K562 (cell line): ENCODE data around the gene THBS1. TPM values are rescaled to one million over a fixed set of nuclear protein-coding genes. Genes with fewer than 3 reads are reported as not detected.

Source experiments
- ATAC-seq: fragments of 200-7000 bp; cut with Tn5 transposase; 3 replicates; pipeline ENCODE4 v1.9.1; 2020; ENCODE audit warnings: moderate library complexity
- BruUV-seq: library from RNA; stranded (reverse); fragments of 400-500 nt; replicated peaks from 2 replicates; lab custom pipeline; 2021; lab: Mats Ljungman, UMichigan
- CTCF ChIA-PET: fragments of 300-600 bp; formaldehyde crosslinking; extraction: SDS; loops from one replicate; lab custom pipeline; 2021; ENCODE audit warnings: low intra/inter-chr PET ratio; lab: Yijun Ruan, JAX
- POLR2A ChIA-PET: fragments of 300-600, 350-650 bp; sonication (Branson Sonifier 250); formaldehyde crosslinking; extraction: SDS; loops from one replicate; lab custom pipeline; 2021; ENCODE audit warnings: antibody characterized with exemption, inconsistent platforms; lab: Yijun Ruan, JAX
- DNase-seq, 4 experiments: peaks; one replicate each; pipeline versions ENCODE4 v3.0.0 to v3.0.0-alpha.2; 2011 to 2018; ENCODE audit warnings: low spot score in 3 of 4, mixed read lengths in 3 of 4; ENCODE audit errors: extremely low read depth in 1 of 4
- FAIRE-seq: peaks from 2 replicates; lab custom pipeline; 2011; peaks lifted over from hg19 to GRCh38; lab: Jason Lieb, UNC
- H2AFZ ChIP-seq: 2 replicates; pipeline ENCODE4 v1.6.0; 2011; ENCODE audit warnings: low read depth, low read length, control low read depth, inconsistent platforms
- H3K27ac ChIP-seq: fragments of 200-600 bp; 3 replicates; pipeline ENCODE4 v1.8.0; 2011; ENCODE audit warnings: low read depth, mild to moderate bottlenecking, control low read depth, inconsistent platforms, low read length, moderate library complexity, mixed read lengths; ENCODE audit errors: extremely low read depth
- H3K27me3 ChIP-seq, 2 experiments: fragments of 300-600 bp in 1 of 2; 2 replicates in 1 of 2; 3 replicates in 1 of 2; pipeline versions ENCODE4 v1.6.0 to v1.8.0; 2011; ENCODE audit warnings: inconsistent platforms in 2 of 2, low read length in 2 of 2, mild to moderate bottlenecking in 1 of 2, mixed read lengths in 1 of 2, moderate library complexity in 1 of 2; ENCODE audit not compliant: control insufficient read depth in 2 of 2, insufficient read depth in 2 of 2
- H3K36me3 ChIP-seq: fragments of 300-600 bp; 3 replicates; pipeline ENCODE4 v1.8.0; 2011; ENCODE audit warnings: mild to moderate bottlenecking, low read length, inconsistent platforms; ENCODE audit not compliant: control insufficient read depth, insufficient read depth
- H3K4me1 ChIP-seq, 2 experiments: fragments of 200-600 bp in 1 of 2; replicated peaks in 1 of 2; 2 replicates in 1 of 2; 3 replicates in 1 of 2; pipeline versions ENCODE4 v1.5.1 to v1.8.0; 2011; ENCODE audit warnings: inconsistent platforms in 2 of 2, low read length in 2 of 2, mild to moderate bottlenecking in 1 of 2, mixed read lengths in 1 of 2, moderate library complexity in 1 of 2; ENCODE audit not compliant: control insufficient read depth in 2 of 2, insufficient read depth in 2 of 2
- H3K4me2 ChIP-seq: 2 replicates; pipeline ENCODE4 v1.6.1; 2011; ENCODE audit warnings: low read length, control low read depth, inconsistent platforms, mixed read lengths; ENCODE audit not compliant: insufficient read depth
- H3K4me3 ChIP-seq: fragments of 200-600 bp; sonication (generic), shearing (Covaris generic); 2 replicates; pipeline ENCODE4 v1.5.1; 2016; ENCODE audit warnings: control low read depth, inconsistent platforms
- H3K79me2 ChIP-seq: fragments of 200-600 bp; 3 replicates; pipeline ENCODE4 v1.8.0; 2011; ENCODE audit warnings: low read length, inconsistent platforms; ENCODE audit not compliant: control insufficient read depth, insufficient read depth
- H3K9ac ChIP-seq, 2 experiments: 2 replicates each; pipeline versions ENCODE4 v1.6.0 to v1.6.1; 2011; ENCODE audit warnings: low read depth in 2 of 2, low read length in 2 of 2, control low read depth in 1 of 2, inconsistent platforms in 1 of 2, mild to moderate bottlenecking in 1 of 2, mixed read lengths in 1 of 2; ENCODE audit not compliant: insufficient read depth in 1 of 2
- H3K9me1 ChIP-seq: one replicate; pipeline ENCODE4 v1.6.0; 2011; ENCODE audit warnings: inconsistent platforms, mild to moderate bottlenecking, low read length, moderate library complexity; ENCODE audit not compliant: control insufficient read depth, insufficient read depth
- H3K9me3 ChIP-seq: replicated peaks from 2 replicates; pipeline ENCODE4 v1.5.1; 2011; ENCODE audit warnings: low read depth, low read length, inconsistent platforms; ENCODE audit not compliant: control insufficient read depth, insufficient read depth
- H4K20me1 ChIP-seq: replicated peaks from 2 replicates; pipeline ENCODE4 v1.6.1; 2011; ENCODE audit warnings: low read length, inconsistent platforms, mixed read lengths; ENCODE audit not compliant: control insufficient read depth, insufficient read depth
- ARNT ChIP-seq, 2 experiments: fragments of 450-650 bp; IDR thresholded peaks; 2 replicates each; pipeline ENCODE4 v1.6.1; 2016; ENCODE audit warnings: mild to moderate bottlenecking in 1 of 2
- CEBPG ChIP-seq, 3 experiments: fragments of 200-800 bp in 1 of 3; sonication (Bioruptor generic) in 1 of 3; sonication (generic) in 1 of 3; formaldehyde crosslinking in 1 of 3; IDR thresholded peaks in 2 of 3; conservative IDR thresholded peaks in 1 of 3; 2 replicates each; pipeline versions ENCODE4 v1.6.1 to v1.8.0; 2016 to 2022; ENCODE audit warnings: missing compliant biosample characterization in 2 of 3, missing genetic modification characterization in 2 of 3, mild to moderate bottlenecking in 1 of 3, missing genetic modification reagents in 1 of 3
- E2F5 ChIP-seq: sonication (generic); formaldehyde crosslinking; IDR thresholded peaks from 2 replicates; pipeline ENCODE4 v1.8.0; 2022; ENCODE audit warnings: mild to moderate bottlenecking, missing genetic modification reagents
- FOSL1 ChIP-seq: fragments of 200-800 bp; sonication (Bioruptor generic); conservative IDR thresholded peaks from 2 replicates; pipeline ENCODE4 v1.6.1; 2016; ENCODE audit warnings: missing genetic modification characterization, missing compliant biosample characterization
- GATAD2B ChIP-seq: fragments of 450-650 bp; IDR thresholded peaks from 2 replicates; pipeline ENCODE4 v1.6.1; 2017; ENCODE audit warnings: mild to moderate bottlenecking, borderline replicate concordance
- JUND ChIP-seq, 2 experiments: IDR thresholded peaks; 2 replicates in 1 of 2; 3 replicates in 1 of 2; pipeline ENCODE4 v1.6.1; 2011; ENCODE audit warnings: borderline replicate concordance in 2 of 2, low read depth in 2 of 2, low read length in 2 of 2, improper control_type of control experiment in 1 of 2, missing biosample characterization in 1 of 2, missing genetic modification characterization in 1 of 2, missing genetic modification reagents in 1 of 2
- MEIS2 ChIP-seq: fragments of 450-650 bp; IDR thresholded peaks from 2 replicates; pipeline ENCODE4 v1.6.1; 2014; ENCODE audit warnings: mild to moderate bottlenecking; ENCODE audit not compliant: partially characterized antibody
- WGBS: fragments of 100-300 bp; shearing (Covaris generic); methylation state at CpG from one replicate; pipeline ENCODE4 v1.1.6; 2016; ENCODE audit warnings: low coverage, mixed read lengths; ENCODE audit not compliant: insufficient coverage; ENCODE audit errors: missing lambda C conversion rate; 5-methylcytosine and 5-hydroxymethylcytosine counted together
- in situ Hi-C: fragments of 300-500 bp; cut with MboI; formaldehyde crosslinking; loops from 4 replicates; pipeline ENCODE4 v1.15.0; 2018; ENCODE audit warnings: inconsistent platforms, mixed read lengths
- intact Hi-C: fragments of 100-400 bp; cut with micrococcal nuclease; formaldehyde crosslinking; loops from 2 replicates; pipeline ENCODE4 v1.14.2; 2022
- polyA plus RNA-seq, 8 experiments: library from polyadenylated mRNA; depleted of rRNA in 4 of 8; stranded (reverse) in 5 of 8; unstranded in 3 of 8; fragments of >200 nt; fragmentation: Nextera tagmentation in 2 of 8; fragmentation: Illumina TruSeq in 1 of 8; extraction: Ambion mirVana in 2 of 8; extraction: Trizol in 1 of 8; gene quantifications; 2 replicates each; pipeline versions ENCODE4 v1.2.1 to v1.2.3, GENCODE V29; 2011 to 2014; ENCODE audit warnings: inconsistent platforms in 1 of 8, missing spikeins in 1 of 8
- total RNA-seq, 7 experiments: library from RNA; depleted of rRNA in 6 of 7; stranded (reverse); fragments of >200 nt in 6 of 7; fragmentation: Illumina TruSeq in 2 of 7; extraction: Trizol in 2 of 7; gene quantifications; 2 replicates each; pipeline versions ENCODE4 v1.2.1 to v1.2.3, GENCODE V29; 2011 to 2021; ENCODE audit warnings: low replicate concordance in 1 of 7
- TF ChIP-seq, protein P1 (sequence below), 2 experiments: fragments of 450-650 bp in 1 of 2; sonication (generic) in 1 of 2; formaldehyde crosslinking in 1 of 2; IDR thresholded peaks in 1 of 2; conservative IDR thresholded peaks in 1 of 2; 2 replicates each; pipeline versions ENCODE4 v1.6.1 to v1.8.1; 2016 to 2023; ENCODE audit warnings: mild to moderate bottlenecking in 2 of 2, moderate library complexity in 2 of 2, inconsistent platforms in 1 of 2, missing genetic modification reagents in 1 of 2
- TF ChIP-seq, protein P2 (sequence below): fragments of 450-650 bp; formaldehyde crosslinking; IDR thresholded peaks from 2 replicates; pipeline ENCODE4 v1.4.0; 2020; ENCODE audit warnings: mild to moderate bottlenecking, moderate library complexity

Gene THBS1
- total and polyA plus RNA-seq, 9 of the 15 experiments (the other 6 are each of a cell fraction or from before 2014, with no cell fraction given), result 0.04 to 1.3 (median 0.40) TPM

DNA sequence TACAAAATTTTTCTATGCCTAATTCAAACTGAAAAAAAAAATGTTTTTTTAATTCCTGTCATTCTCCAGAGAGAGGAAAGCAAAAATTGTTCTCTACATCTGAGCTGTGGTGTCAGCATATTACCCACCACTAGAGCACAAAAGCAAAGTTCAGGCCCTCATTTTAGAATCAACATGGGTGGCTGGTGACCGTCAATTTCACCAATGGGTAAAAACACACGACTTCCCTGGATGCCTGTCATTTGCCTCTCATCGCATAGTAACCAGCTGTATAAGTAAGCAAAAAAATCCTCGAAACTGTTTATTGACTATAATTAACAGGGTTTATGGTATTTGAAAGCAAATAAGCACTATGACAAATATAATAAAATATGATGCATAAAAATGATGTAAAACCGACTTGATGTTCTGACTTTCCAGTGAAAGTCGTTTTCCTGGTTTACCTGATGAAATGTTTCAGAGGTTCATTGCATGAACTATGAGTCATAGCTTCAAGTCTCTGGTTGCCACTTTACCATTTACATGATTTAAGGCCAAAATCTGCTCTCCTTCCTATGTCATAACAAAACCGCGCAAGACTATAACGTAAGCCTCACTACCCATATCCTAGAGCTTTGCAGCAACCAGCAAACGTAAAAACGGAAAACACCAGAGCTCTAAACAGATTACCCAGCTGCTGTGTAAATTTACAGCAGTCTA is 60.5 kb downstream of the THBS1 start:
- ChIA-PET CTCF (no interaction called here), POLR2A (interaction anchor here (0.7 to 1.0 kb wide), 3 partner anchors 9 to 393 kb away, joined by 3 read pairs; no protein-coding TSS in a partner anchor)
- Histone ChIP-seq H3K4me2 (no peak overlapping the region), H2AFZ (no peak overlapping the region), H3K9ac (no peak overlapping the region), H3K36me3 (no peaks in the 10 kb centered on the region), H3K27me3 (peaks cover 20 to 21% of the 10 kb centered on the region in 2 experiments), H3K79me2 (no peaks in the 10 kb centered on the region), H4K20me1 (no peaks in the 10 kb centered on the region), H3K9me3 (no peaks in the 10 kb centered on the region), H3K27ac (no peak overlapping the region), H3K9me1 (no peaks in the 10 kb centered on the region), H3K4me3 (no peak overlapping the region), H3K4me1 (peaks cover 0 to 6% of the 10 kb centered on the region in 2 experiments; a peak in 1 of 5 replicates)
- DNase-seq (no peak), ATAC-seq (no peak), FAIRE-seq (no peak)
- no TSS peak for BruUV-seq
- intact Hi-C loops, result no loop called here
- TF ChIP-seq E2F5 (CRISPR knock-in tag) (no peak), FOSL1 (tag) (peak; percentile 33; the same call in 1 of the 2 replicates), CEBPG (CRISPR knock-in tag; IDR thresholded peaks at IDR 0.05) (no peak), CEBPG (tag; conservative IDR thresholded peaks at IDR 0.05 in 1 of 2, IDR thresholded peaks at IDR 0.05 in 1 of 2) (peak in 1 of 2 experiments; percentile 36; a peak in 2 of 4 replicates), MEIS2 (peak; percentile 52), JUND (IDR thresholded peaks at IDR 0.05; ENCODE audit: borderline replicate concordance, low read depth, low read length) (peak; percentile 7; the same call in 1 of the 2 replicates), JUND (tag; IDR thresholded peaks at IDR 0.05; ENCODE audit: borderline replicate concordance, low read depth, low read length) (no peak), ARNT (IDR thresholded peaks at IDR 0.05) (no peak), GATAD2B (no peak)
- TF ChIP-seq, protein P1, sequence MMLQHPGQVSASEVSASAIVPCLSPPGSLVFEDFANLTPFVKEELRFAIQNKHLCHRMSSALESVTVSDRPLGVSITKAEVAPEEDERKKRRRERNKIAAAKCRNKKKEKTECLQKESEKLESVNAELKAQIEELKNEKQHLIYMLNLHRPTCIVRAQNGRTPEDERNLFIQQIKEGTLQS (IDR thresholded peaks at IDR 0.05), result peak; percentile 44; the same call in 1 of the 2 replicates
- TF ChIP-seq, protein P1 (CRISPR knock-in tag; conservative IDR thresholded peaks at IDR 0.05), result no peak
- TF ChIP-seq, protein P2, sequence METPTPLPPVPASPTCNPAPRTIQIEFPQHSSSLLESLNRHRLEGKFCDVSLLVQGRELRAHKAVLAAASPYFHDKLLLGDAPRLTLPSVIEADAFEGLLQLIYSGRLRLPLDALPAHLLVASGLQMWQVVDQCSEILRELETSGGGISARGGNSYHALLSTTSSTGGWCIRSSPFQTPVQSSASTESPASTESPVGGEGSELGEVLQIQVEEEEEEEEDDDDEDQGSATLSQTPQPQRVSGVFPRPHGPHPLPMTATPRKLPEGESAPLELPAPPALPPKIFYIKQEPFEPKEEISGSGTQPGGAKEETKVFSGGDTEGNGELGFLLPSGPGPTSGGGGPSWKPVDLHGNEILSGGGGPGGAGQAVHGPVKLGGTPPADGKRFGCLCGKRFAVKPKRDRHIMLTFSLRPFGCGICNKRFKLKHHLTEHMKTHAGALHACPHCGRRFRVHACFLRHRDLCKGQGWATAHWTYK (CRISPR knock-in tag), result no peak
- in situ Hi-C loops, result no loop called here
- 5% methylated on average over 11 of the region's 11 CpGs for WGBS
